GM12878 (cell line): ENCODE data around the gene DMXL2. TPM values are rescaled to one million over a fixed set of nuclear protein-coding genes. Genes with fewer than 3 reads are reported as not detected.

Source experiments
- ATAC-seq: fragments of 200-7000 bp; cut with Tn5 transposase; 3 replicates; pipeline ENCODE4 v1.9.1; 2020; ENCODE audit warnings: mild to moderate bottlenecking, moderate library complexity
- BruUV-seq: library from RNA; stranded (reverse); fragments of 400-500 nt; replicated peaks from 2 replicates; lab custom pipeline; 2021; lab: Mats Ljungman, UMichigan
- CTCF ChIA-PET: fragments of 300-600 bp; sonication (Branson Sonifier 250); formaldehyde crosslinking; extraction: SDS; loops from one replicate; lab custom pipeline; 2021; ENCODE audit warnings: inconsistent platforms; lab: Yijun Ruan, JAX
- POLR2A ChIA-PET: fragments of 350-600 bp; formaldehyde crosslinking; extraction: SDS; loops from one replicate; lab custom pipeline; 2021; ENCODE audit warnings: inconsistent platforms; lab: Charles Lee
- RAD21 ChIA-PET: fragments of 300-600 bp; sonication (Branson Sonifier 250); formaldehyde crosslinking; loops from one replicate; lab custom pipeline; 2023; ENCODE audit warnings: antibody characterized with exemption; ENCODE audit not compliant: unreplicated experiment; lab: Charles Lee
- SMC1A ChIA-PET: fragments of 300-600 bp; sonication (Branson Sonifier 250); formaldehyde crosslinking; loops from one replicate; lab custom pipeline; 2023; ENCODE audit not compliant: unreplicated experiment, uncharacterized antibody; lab: Charles Lee
- DNase-seq: peaks from one replicate; pipeline ENCODE4 v3.0.0-alpha.2; 2011; ENCODE audit warnings: low read depth, low spot score
- FAIRE-seq: peaks from 3 replicates; lab custom pipeline; 2011; peaks lifted over from hg19 to GRCh38; lab: Jason Lieb, UNC
- H2AFZ ChIP-seq: 2 replicates; pipeline ENCODE4 v1.6.0; 2011; ENCODE audit warnings: low read depth, low read length, control low read depth; ENCODE audit not compliant: control insufficient read depth
- H3K27ac ChIP-seq: 2 replicates; pipeline ENCODE4 v1.5.1; 2011; ENCODE audit warnings: control low read depth; ENCODE audit not compliant: control insufficient read depth, insufficient read depth
- H3K27me3 ChIP-seq, 2 experiments: replicated peaks in 1 of 2; 2 replicates each; pipeline versions ENCODE4 v1.6.0 to v1.6.1; 2011; ENCODE audit warnings: low read length in 1 of 2; ENCODE audit not compliant: control insufficient read depth in 2 of 2, insufficient read depth in 2 of 2
- H3K36me3 ChIP-seq, 2 experiments: 2 replicates each; pipeline ENCODE4 v1.5.1; 2011; ENCODE audit warnings: low read length in 1 of 2; ENCODE audit not compliant: control insufficient read depth in 2 of 2, insufficient read depth in 2 of 2
- H3K4me1 ChIP-seq: 2 replicates; pipeline ENCODE4 v1.6.1; 2011; ENCODE audit warnings: mild to moderate bottlenecking, low read length, moderate library complexity, mixed read lengths; ENCODE audit not compliant: control insufficient read depth, insufficient read depth
- H3K4me2 ChIP-seq: 2 replicates; pipeline ENCODE4 v1.6.0; 2011; ENCODE audit warnings: control low read depth; ENCODE audit not compliant: control insufficient read depth, insufficient read depth
- H3K4me3 ChIP-seq: fragments of 200-600 bp; sonication (generic); 2 replicates; pipeline ENCODE4 v1.5.1; 2016
- H3K79me2 ChIP-seq: 2 replicates; pipeline ENCODE4 v1.6.0; 2011; ENCODE audit warnings: low read length; ENCODE audit not compliant: control insufficient read depth, insufficient read depth
- H3K9ac ChIP-seq: 2 replicates; pipeline ENCODE4 v1.8.0; 2011; ENCODE audit warnings: low read length, control low read depth, mixed read lengths; ENCODE audit not compliant: control insufficient read depth, insufficient read depth
- H3K9me3 ChIP-seq: replicated peaks from 3 replicates; pipeline ENCODE4 v1.5.1; 2011; ENCODE audit warnings: mild to moderate bottlenecking, low read length; ENCODE audit not compliant: control insufficient read depth, insufficient read depth
- H4K20me1 ChIP-seq: 2 replicates; pipeline ENCODE4 v1.6.0; 2011; ENCODE audit not compliant: control insufficient read depth, insufficient read depth
- ATF7 ChIP-seq: fragments of 450-650 bp; IDR thresholded peaks from 2 replicates; pipeline ENCODE4 v1.6.1; 2016; ENCODE audit warnings: low read depth, mild to moderate bottlenecking
- BRCA1 ChIP-seq: IDR thresholded peaks from 2 replicates; pipeline ENCODE4 v1.6.1; 2011; ENCODE audit warnings: low read depth, low read length, improper control_type of control experiment
- CREB1 ChIP-seq: IDR thresholded peaks from 2 replicates; pipeline ENCODE4 v1.6.1; 2012; ENCODE audit warnings: low read depth, mild to moderate bottlenecking, inconsistent platforms
- E4F1 ChIP-seq: fragments of 450-650 bp; IDR thresholded peaks from 2 replicates; pipeline ENCODE4 v1.6.1; 2018; ENCODE audit warnings: borderline replicate concordance, mild to moderate bottlenecking; ENCODE audit not compliant: partially characterized antibody
- GATAD2B ChIP-seq: fragments of 450-650 bp; conservative IDR thresholded peaks from 2 replicates; pipeline ENCODE4 v1.6.1; 2017; ENCODE audit warnings: low read depth, mild to moderate bottlenecking, moderate library complexity
- HCFC1 ChIP-seq: fragments of 150-350 bp; IDR thresholded peaks from 2 replicates; pipeline ENCODE4 v1.6.1; 2014; ENCODE audit warnings: low read length
- HSF1 ChIP-seq: fragments of 150-350 bp; IDR thresholded peaks from 2 replicates; pipeline ENCODE4 v1.6.1; 2014; ENCODE audit warnings: mild to moderate bottlenecking, low read depth, low read length
- KDM1A ChIP-seq: fragments of 200-600 bp; sonication (generic); IDR thresholded peaks from 2 replicates; pipeline ENCODE4 v1.6.1; 2016; ENCODE audit warnings: borderline replicate concordance
- MAX ChIP-seq: IDR thresholded peaks from 2 replicates; pipeline ENCODE4 v1.6.1; 2012; ENCODE audit warnings: low read depth, low read length, improper control_type of control experiment
- NR2C1 ChIP-seq: fragments of 450-650 bp; IDR thresholded peaks from 2 replicates; pipeline ENCODE4 v1.6.1; 2017; ENCODE audit warnings: antibody characterized with exemption, mild to moderate bottlenecking, moderate library complexity
- POLR2A ChIP-seq: IDR thresholded peaks from 2 replicates; pipeline ENCODE4 v1.6.1; 2011; ENCODE audit warnings: low read depth, mild to moderate bottlenecking, low read length
- RB1 ChIP-seq: fragments of 450-650 bp; formaldehyde crosslinking; IDR thresholded peaks from 2 replicates; pipeline ENCODE4 v1.6.1; 2017; ENCODE audit warnings: mild to moderate bottlenecking, borderline replicate concordance
- RBBP5 ChIP-seq: fragments of 200-600 bp; sonication (generic); conservative IDR thresholded peaks from 2 replicates; pipeline ENCODE4 v1.6.1; 2016
- RFX5 ChIP-seq: IDR thresholded peaks from 2 replicates; pipeline ENCODE4 v1.6.1; 2011; ENCODE audit warnings: low read depth, low read length, improper control_type of control experiment
- TARDBP ChIP-seq: IDR thresholded peaks from 2 replicates; pipeline ENCODE4 v1.6.1; 2016; ENCODE audit warnings: borderline replicate concordance
- ZNF207 ChIP-seq: fragments of 450-650 bp; IDR thresholded peaks from 2 replicates; pipeline ENCODE4 v1.6.1; 2014; ENCODE audit warnings: antibody characterized with exemption, mild to moderate bottlenecking, borderline replicate concordance
- ZZZ3 ChIP-seq: IDR thresholded peaks from 2 replicates; pipeline ENCODE4 v1.6.1; 2011; ENCODE audit warnings: low read depth; ENCODE audit not compliant: control insufficient read depth, insufficient read length
- WGBS: methylation state at CpG from one replicate; pipeline ENCODE4 v1.1.6; 2016; ENCODE audit warnings: low lambda C conversion rate; ENCODE audit not compliant: insufficient replicate concordance, insufficient coverage; ENCODE audit errors: missing lambda C conversion rate; 5-methylcytosine and 5-hydroxymethylcytosine counted together
- in situ Hi-C: fragments of 300-500 bp; cut with MboI; formaldehyde crosslinking; loops from 9 replicates; pipeline ENCODE4 v1.14.3; 2018; ENCODE audit warnings: mixed read lengths
- intact Hi-C: fragments of 100-400 bp; cut with micrococcal nuclease; formaldehyde crosslinking; loops from one replicate; pipeline ENCODE4 v1.14.2; 2022; ENCODE audit not compliant: unreplicated experiment
- polyA plus RNA-seq, 11 experiments: library from polyadenylated mRNA; depleted of rRNA in 4 of 11; unstranded in 6 of 11; stranded (reverse) in 5 of 11; fragments of >200 nt; fragmentation: Nextera tagmentation in 4 of 11; fragmentation: Illumina TruSeq in 1 of 11; extraction: Ambion mirVana in 4 of 11; extraction: Trizol in 1 of 11; gene quantifications; 1 replicate in 1 of 11; 2 replicates in 10 of 11; pipeline versions ENCODE4 v1.2.1 to v1.2.3, GENCODE V29; 2011 to 2016; ENCODE audit warnings: inconsistent platforms in 2 of 11, missing spikeins in 2 of 11, low read depth in 1 of 11
- total RNA-seq, 4 experiments: library from RNA; depleted of rRNA in 3 of 4; stranded (reverse); fragments of >200 nt in 3 of 4; fragmentation: Illumina TruSeq in 1 of 4; extraction: Trizol in 1 of 4; gene quantifications; 2 replicates each; pipeline versions ENCODE4 v1.2.1 to v1.2.3, GENCODE V29; 2013 to 2021

Gene DMXL2
- total and polyA plus RNA-seq, 10 of the 15 experiments (the other 5 are each of a cell fraction or from before 2014, with no cell fraction given) = 8.5 to 32.1 (median 22.0) TPM

- BruUV-seq = no TSS peak
- intact Hi-C loops = no loop called here
These were observed 184.0 kb downstream of the DMXL2 start for GRCh38 chr15:51438526-51438925.

GRCh38 chr15:51425517-51426040 is 197.0 kb downstream of the DMXL2 start:
- Histone ChIP-seq H2AFZ (no peak overlapping the region), H3K4me2 (no peak overlapping the region), H4K20me1 (no peaks in the 10 kb centered on the region), H3K27ac (no peak overlapping the region), H3K9ac (no peak overlapping the region), H3K27me3 (no peaks in the 10 kb centered on the region), H3K4me1 (no peaks in the 10 kb centered on the region), H3K36me3 (no peaks in the 10 kb centered on the region), H3K9me3 (no peaks in the 10 kb centered on the region), H3K79me2 (no peaks in the 10 kb centered on the region), H3K4me3 (no peak overlapping the region)
- WGBS = 0% methylated on average over 1 of the region's 1 CpG
- ATAC-seq (no peak), DNase-seq (no peak), FAIRE-seq (no peak)
- SMC1A ChIA-PET = interaction anchor here (1.1 kb wide), 1 partner anchor 24 kb away, joined by 3 read pairs; no protein-coding TSS in a partner anchor
- POLR2A ChIA-PET = no interaction called here
- CTCF ChIA-PET = interaction anchor here (0.7 to 1.6 kb wide), 4 partner anchors 9 to 144 kb away, joined by 3 to 5 read pairs (median 3); no protein-coding TSS in a partner anchor
- intact Hi-C loops = no loop called here
- RAD21 ChIA-PET = no interaction called here
- in situ Hi-C loops = no loop called here
- no TSS peak for BruUV-seq
- no peak for TF ChIP-seq RB1
- no peak for TF ChIP-seq MAX
- no peak for TF ChIP-seq POLR2A
- no peak for TF ChIP-seq HSF1
- no peak for TF ChIP-seq TARDBP
- no peak for TF ChIP-seq ATF7
- TF ChIP-seq NR2C1 = no peak
- no peak for TF ChIP-seq RFX5
- TF ChIP-seq CREB1 = no peak
- TF ChIP-seq GATAD2B = no peak
- TF ChIP-seq E4F1 = no peak
- no peak for TF ChIP-seq HCFC1
- no peak for TF ChIP-seq ZZZ3
- TF ChIP-seq KDM1A = no peak

More at GRCh38 chr15:51438526-51438925, 184.0 kb downstream of the DMXL2 start:
- Histone ChIP-seq H3K27ac (no peak overlapping the region), H4K20me1 (no peaks in the 10 kb centered on the region), H3K36me3 (no peaks in the 10 kb centered on the region), H3K4me1 (no peaks in the 10 kb centered on the region)
- DNase-seq = no peak
- in situ Hi-C loops = no loop called here
- ATAC-seq = no peak
- WGBS = 0% methylated on average over 2 of the region's 2 CpGs
- POLR2A ChIA-PET = no interaction called here
- CTCF ChIA-PET = no interaction called here
- RAD21 ChIA-PET = no interaction called here
- TF ChIP-seq RBBP5 = no peak
- no peak for TF ChIP-seq ZNF207
- TF ChIP-seq BRCA1 = no peak
- TF ChIP-seq, all 136 proteins: peak for 0
- Histone ChIP-seq H3K27me3 (no peaks in the 10 kb centered on the region), H2AFZ (no peak overlapping the region), H3K9ac (no peak overlapping the region), H3K9me3 (no peaks in the 10 kb centered on the region; the same call in 2 of the 3 replicates), H3K79me2 (no peaks in the 10 kb centered on the region), H3K4me3 (no peak overlapping the region), H3K4me2 (no peak overlapping the region)
- no peak for FAIRE-seq
- SMC1A ChIA-PET = no interaction called here
